GM18502 (cell line): ENCODE results near the gene PTBP3.
"Not testable (repeated sequence)": the region's sequence is repeated elsewhere in the genome, so short reads cannot be mapped to it uniquely, and the experiment has no call there.

Source experiments
- ATAC-seq: cut with Tn5 transposase; IDR thresholded peaks from one replicate; pipeline ENCODE4 v1.9.1; 2021; ENCODE audit warnings: mild to moderate bottlenecking; ENCODE audit not compliant: unreplicated experiment, poor library complexity

PTBP3 gene

GRCh38 chr9:112279501-112279900 lies 53.9 kb downstream of the PTBP3 start:
- no peak for ATAC-seq

- no peak for ATAC-seq
Observed at GRCh38 chr9:112278152-112278551, 55.3 kb downstream of the PTBP3 start.

- ATAC-seq: no peak
Observed at GRCh38 chr9:112274600-112274999, 58.8 kb downstream of the PTBP3 start.

- ATAC-seq: no peak
Observed at GRCh38 chr9:112273876-112274275, 59.5 kb downstream of the PTBP3 start.

- no peak for ATAC-seq
Observed at GRCh38 chr9:112271466-112272098, 61.8 kb downstream of the PTBP3 start.

- no peak for ATAC-seq
Observed at GRCh38 chr9:112268413-112268812, 65.0 kb downstream of the PTBP3 start.

GRCh38 chr9:112267086-112267485 lies 66.3 kb downstream of the PTBP3 start:
- ATAC-seq: not testable (repeated sequence)

- no peak for ATAC-seq
Observed at GRCh38 chr9:112265391-112265790, 68.0 kb downstream of the PTBP3 start.

GRCh38 chr9:112262577-112262976 lies 70.8 kb downstream of the PTBP3 start:
- no peak for ATAC-seq

- no peak for ATAC-seq
Observed at GRCh38 chr9:112261133-112261532, 72.3 kb downstream of the PTBP3 start.

- ATAC-seq: no peak
Observed at GRCh38 chr9:112258106-112258505, 75.3 kb downstream of the PTBP3 start.

GRCh38 chr9:112252194-112252593 lies 81.2 kb downstream of the PTBP3 start:
- no peak for ATAC-seq

- peak; percentile 85 for ATAC-seq
Observed at GRCh38 chr9:112249277-112249676, 84.1 kb downstream of the PTBP3 start.

- ATAC-seq: no peak
Observed at GRCh38 chr9:112248722-112249121, 84.7 kb downstream of the PTBP3 start.

- no peak for ATAC-seq
Observed at GRCh38 chr9:112247090-112247489, 86.3 kb downstream of the PTBP3 start.

GRCh38 chr9:112245126-112245525 lies 88.3 kb downstream of the PTBP3 start:
- ATAC-seq: no peak

GRCh38 chr9:112242147-112242804 lies 91.1 kb downstream of the PTBP3 start:
- ATAC-seq: no peak

- ATAC-seq: no peak
Observed at GRCh38 chr9:112241491-112241890, 91.9 kb downstream of the PTBP3 start.

GRCh38 chr9:112239708-112240107 lies 93.7 kb downstream of the PTBP3 start:
- no peak for ATAC-seq

- ATAC-seq: no peak
Observed at GRCh38 chr9:112239284-112239683, 94.1 kb downstream of the PTBP3 start.

- no peak for ATAC-seq
Observed at GRCh38 chr9:112234779-112235178, 98.6 kb downstream of the PTBP3 start.

- no peak for ATAC-seq
Observed at GRCh38 chr9:112233769-112234168, 99.7 kb downstream of the PTBP3 start.
